Thyroid gland (tissue), 4 donors: ENCODE results near the gene TMEM130.

ENCODE experiments used
- CTCF ChIP-seq, 6 experiments: fragments of 200-600 bp in 3 of 6; fragments of 450-650 bp in 3 of 6; sonication (generic) in 3 of 6; IDR thresholded peaks; one replicate each; pipeline ENCODE4 v1.5.1; 2016 to 2019; ENCODE audit warnings: antibody characterized with exemption in 6 of 6, mild to moderate bottlenecking in 2 of 6, inconsistent platforms in 1 of 6, moderate library complexity in 1 of 6
- POLR2A ChIP-seq, 2 donors: fragments of 450-650 bp; IDR thresholded peaks; one replicate each; pipeline ENCODE4 v1.6.1; 2017; ENCODE audit warnings: antibody characterized with exemption in 2 of 2, mild to moderate bottlenecking in 2 of 2, moderate library complexity in 1 of 2

GRCh38 chr7:98864731-98865453 lies 4.9 kb downstream of the TMEM130 start:
- TF ChIP-seq CTCF (IDR thresholded peaks at IDR 0.05), result no peak
- no peak for TF ChIP-seq POLR2A (IDR thresholded peaks at IDR 0.05)
